GM12874 (cell line): ENCODE data around the gene C4A.
"Not testable (repeated sequence)": the region's sequence is repeated elsewhere in the genome, so short reads cannot be mapped to it uniquely, and the experiment has no call there.

Experiments
- TF ChIP-seq, protein P1 (sequence below): IDR thresholded peaks from 2 replicates; pipeline ENCODE4 v1.5.1; 2011; ENCODE audit warnings: low read depth, mild to moderate bottlenecking, control low read depth, low read length, moderate library complexity; ENCODE audit not compliant: insufficient read depth

C4A gene

DNA sequence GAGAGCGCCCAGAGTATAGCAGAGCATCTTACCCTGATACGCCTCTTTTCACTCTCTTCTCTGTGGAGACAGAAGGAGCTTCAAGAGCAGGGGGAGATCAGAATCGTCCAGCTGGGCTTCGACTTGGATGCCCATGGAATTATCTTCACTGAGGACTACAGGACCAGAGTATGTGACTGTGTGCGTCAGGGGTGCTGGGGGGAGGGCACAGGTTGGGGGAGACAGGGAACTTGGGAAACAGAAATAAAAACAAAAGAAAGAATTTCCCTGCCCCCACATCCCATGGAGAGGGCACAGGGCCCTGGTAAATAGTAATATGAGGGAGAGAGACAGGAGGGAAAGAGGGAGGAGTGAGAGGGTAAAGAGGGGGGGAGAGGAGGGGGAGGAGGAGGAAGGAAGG is 3.0 kb upstream of the C4A start:
- TF ChIP-seq, protein P1, sequence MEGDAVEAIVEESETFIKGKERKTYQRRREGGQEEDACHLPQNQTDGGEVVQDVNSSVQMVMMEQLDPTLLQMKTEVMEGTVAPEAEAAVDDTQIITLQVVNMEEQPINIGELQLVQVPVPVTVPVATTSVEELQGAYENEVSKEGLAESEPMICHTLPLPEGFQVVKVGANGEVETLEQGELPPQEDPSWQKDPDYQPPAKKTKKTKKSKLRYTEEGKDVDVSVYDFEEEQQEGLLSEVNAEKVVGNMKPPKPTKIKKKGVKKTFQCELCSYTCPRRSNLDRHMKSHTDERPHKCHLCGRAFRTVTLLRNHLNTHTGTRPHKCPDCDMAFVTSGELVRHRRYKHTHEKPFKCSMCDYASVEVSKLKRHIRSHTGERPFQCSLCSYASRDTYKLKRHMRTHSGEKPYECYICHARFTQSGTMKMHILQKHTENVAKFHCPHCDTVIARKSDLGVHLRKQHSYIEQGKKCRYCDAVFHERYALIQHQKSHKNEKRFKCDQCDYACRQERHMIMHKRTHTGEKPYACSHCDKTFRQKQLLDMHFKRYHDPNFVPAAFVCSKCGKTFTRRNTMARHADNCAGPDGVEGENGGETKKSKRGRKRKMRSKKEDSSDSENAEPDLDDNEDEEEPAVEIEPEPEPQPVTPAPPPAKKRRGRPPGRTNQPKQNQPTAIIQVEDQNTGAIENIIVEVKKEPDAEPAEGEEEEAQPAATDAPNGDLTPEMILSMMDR, result no peak

DNA sequence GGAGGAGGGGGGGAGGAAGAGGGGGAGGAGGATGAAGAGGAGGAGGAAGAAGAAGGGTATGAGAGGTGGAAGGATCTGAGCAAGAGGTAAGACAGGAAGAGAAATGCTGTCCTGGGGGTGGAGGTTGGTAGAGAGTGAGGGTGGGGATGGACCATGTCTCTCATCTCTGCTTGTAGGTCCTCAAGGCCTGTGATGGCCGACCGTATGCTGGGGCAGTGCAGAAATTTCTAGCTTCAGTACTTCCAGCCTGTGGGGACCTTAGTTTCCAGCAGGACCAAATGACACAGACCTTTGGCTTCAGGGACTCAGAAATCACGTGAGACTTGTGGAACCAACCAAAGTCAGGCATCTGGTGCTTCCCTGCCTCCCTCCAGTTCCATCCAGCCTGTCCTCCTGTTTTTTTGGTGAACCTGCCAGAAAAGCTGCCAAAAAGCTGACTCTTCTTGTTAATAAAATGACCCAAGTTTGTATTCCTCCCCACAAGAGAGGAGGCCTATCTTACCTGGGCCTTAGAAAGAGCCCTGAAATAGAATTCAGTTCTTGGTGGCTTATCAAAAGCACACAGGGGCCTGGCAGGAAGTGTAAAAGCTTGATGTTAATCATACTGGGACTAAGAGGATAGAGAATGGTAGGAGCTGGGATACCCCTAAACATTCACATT is 2.5 kb upstream of the C4A start:
- TF ChIP-seq, protein P1, result no peak

DNA sequence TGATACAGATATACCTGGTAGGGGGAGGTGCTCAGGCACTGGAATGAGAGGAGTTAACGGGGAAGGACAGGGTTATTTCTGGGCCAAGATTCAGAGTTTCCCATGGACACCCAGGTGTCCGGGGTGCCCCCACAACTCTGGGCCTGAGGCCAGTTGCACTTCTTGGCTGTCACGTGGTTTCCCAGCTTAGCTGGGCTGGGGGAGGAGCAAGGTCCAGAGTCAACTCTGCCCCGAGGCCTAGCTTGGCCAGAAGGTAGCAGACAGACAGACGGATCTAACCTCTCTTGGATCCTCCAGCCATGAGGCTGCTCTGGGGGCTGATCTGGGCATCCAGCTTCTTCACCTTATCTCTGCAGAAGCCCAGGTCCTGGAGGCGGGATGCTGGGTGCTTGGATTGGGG is 32.7 kb downstream of the C4A start, which contains the start of gene C4B:
TSS of gene C4B (plus strand) at position 249 of the 400 bp plus-strand sequence. CDS start at position 300, 51 bp downstream.
- TF ChIP-seq, protein P1, result not testable (repeated sequence)

DNA sequence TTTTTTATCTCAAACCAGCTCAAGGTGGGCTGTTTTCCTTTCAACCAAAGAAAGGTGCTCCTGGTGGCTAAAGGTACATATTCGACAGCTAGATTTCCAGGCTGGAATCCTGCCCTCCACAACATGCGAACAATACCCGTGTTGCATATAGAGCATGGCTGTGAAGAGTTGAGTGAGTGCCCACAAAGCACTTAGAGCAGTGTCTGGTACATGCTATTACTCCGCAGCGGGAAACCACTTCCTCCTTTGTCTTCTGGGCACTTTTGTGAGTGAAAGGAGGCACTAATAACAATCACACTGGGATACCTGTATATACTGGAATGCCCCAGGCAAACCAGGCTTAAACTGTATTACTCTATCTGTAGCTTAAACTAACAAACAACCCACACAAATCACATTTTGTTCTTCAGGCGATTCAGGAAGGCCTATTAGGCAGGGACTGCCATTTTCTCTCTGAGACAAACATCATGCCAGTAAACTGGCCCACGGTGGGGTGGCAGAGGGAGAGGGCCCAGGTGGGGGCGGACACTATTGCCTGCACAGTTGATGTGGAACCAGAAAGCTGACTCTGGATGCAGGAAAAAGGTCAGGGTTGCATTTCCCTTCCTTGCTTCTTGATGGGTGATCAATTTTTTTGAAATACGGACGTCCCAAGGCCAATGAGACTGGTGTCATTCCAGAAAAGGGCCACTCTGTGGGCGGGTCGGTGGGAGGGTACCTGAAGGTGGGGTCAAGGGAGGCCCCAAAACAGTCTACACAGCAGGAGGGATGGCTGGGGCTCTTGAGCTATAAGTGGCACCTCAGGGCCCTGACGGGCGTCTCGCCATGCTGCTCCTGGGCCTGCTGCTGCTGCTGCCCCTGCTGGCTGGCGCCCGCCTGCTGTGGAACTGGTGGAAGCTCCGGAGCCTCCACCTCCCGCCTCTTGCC is 56.0 kb downstream of the C4A start, which contains the start of gene CYP21A2:
TSS of gene CYP21A2 (plus strand) at position 818 of the 927 bp plus-strand sequence. CDS start at position 826, 8 bp downstream.
- TF ChIP-seq, protein P1, result not testable (repeated sequence)

DNA sequence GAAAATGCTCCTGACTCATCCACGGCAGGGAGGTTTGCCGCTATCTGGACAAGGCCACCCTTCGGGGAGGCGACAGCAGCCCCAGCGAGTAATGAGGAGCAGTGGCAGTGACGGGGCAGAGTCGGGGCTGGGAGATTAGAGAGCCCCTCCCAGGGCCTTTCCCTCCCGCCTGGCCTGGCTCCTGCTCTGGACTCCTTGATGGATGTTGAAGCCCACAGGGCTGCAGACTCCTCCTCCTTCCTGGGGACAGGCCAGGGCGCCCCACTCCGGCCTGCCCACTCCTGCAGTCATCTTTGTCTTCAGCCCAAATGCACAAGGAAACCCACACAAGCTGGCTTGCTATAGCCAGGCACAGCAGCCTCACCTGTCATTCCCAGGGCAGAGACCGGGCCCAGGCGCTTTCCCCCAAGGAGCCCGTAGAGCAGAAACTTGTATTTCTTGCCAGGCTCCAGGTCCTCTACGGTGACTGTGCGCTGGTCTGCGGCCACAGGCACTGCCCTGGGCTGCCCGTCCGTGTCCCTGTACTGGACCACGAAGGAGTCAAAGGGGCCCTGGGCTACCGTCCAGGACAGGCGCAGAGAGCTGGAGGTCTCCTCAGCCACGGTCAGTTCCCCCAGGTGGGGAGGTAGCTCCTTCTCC is 64.1 kb downstream of the C4A start:
- TF ChIP-seq, protein P1, result no peak

DNA sequence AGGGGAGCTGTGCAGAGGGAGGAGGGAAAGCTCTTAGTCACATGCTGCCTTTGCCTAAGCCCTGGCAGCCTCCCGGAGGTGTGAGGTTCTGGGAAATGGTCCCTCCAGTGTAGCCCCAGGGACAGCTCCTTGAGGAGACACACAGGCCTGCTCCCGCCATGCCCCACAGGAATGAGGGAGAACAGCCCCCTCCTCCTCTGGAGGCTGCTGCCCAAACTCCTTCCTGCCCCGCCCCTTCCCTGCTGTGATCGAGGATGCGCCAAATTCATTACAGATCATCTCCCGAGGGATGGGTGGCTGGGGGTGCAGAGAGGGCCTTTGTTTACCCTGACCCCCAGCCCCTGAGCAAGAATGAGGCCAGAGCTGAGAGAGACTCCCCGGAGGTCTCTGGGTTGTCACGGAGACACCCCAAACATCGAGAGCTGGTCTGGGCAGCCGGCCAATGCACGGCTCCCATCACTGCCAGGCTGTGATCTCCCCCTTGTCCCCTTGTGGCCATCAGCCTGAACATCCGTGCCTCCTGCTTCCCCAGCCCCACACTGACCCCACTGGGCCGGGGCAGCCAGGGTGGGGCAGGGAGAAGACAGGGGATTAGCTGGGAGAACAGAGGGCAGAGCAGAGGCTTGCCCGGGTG is 64.7 kb downstream of the C4A start:
- TF ChIP-seq, protein P1, result no peak

DNA sequence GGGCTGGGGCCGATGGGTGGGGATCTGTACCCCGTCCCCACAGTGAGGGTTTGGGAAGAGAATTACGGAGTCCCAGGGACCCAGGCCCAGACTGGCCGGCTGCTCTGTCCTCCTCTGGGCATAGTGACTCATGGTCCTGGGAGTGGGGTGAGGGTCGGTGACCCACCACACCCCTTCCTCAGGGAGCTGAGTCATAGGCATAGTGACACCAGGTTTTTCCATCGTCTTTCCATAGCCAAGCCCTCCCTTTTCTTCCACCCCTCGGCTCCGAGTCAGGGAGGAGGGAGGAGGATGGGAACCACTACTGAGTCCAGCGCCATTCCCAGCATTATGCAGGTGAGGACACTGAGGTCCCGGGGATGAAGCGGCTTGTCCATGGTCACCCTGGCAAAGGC is 65.2 kb downstream of the C4A start:
- TF ChIP-seq, protein P1, result no peak
